SIG-M5 (cell line): ENCODE results near the gene HES6.

Experiments
- DNase-seq: peaks from one replicate; lab custom pipeline; 2025; lab: John Stamatoyannopoulos, UW

The HES6 gene

DNA sequence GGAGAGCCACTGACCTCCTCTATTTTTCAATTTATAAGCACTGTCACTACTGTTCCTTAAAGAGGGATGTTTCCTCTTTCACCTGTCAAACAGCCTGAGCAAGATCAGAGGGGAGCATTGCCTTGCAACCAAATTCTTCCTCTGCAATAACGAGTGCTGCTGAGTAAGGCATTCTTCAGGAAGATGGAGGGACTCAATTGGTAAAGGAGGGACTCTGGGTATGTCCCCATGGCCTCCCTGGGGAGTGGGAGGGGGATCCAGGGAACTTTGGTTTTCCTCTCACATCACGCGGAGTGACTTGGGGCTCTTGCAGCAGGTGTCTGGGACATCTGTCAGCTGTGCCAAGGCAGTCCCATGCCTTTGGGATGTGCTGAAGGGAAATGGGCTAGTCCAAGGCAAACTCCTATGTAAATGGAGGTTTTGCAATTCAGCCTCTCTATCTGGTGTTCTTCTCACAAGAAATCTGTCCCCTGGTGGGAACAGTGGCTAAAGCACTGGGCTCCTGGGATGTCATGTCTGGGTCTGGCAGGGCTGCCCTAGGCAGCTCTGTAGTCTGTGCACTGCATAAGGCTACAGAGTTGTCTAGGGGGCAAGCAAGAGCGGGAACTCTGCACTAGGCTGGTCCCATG, 14.4 kb upstream of the HES6 start:
- no peak for DNase-seq

DNA sequence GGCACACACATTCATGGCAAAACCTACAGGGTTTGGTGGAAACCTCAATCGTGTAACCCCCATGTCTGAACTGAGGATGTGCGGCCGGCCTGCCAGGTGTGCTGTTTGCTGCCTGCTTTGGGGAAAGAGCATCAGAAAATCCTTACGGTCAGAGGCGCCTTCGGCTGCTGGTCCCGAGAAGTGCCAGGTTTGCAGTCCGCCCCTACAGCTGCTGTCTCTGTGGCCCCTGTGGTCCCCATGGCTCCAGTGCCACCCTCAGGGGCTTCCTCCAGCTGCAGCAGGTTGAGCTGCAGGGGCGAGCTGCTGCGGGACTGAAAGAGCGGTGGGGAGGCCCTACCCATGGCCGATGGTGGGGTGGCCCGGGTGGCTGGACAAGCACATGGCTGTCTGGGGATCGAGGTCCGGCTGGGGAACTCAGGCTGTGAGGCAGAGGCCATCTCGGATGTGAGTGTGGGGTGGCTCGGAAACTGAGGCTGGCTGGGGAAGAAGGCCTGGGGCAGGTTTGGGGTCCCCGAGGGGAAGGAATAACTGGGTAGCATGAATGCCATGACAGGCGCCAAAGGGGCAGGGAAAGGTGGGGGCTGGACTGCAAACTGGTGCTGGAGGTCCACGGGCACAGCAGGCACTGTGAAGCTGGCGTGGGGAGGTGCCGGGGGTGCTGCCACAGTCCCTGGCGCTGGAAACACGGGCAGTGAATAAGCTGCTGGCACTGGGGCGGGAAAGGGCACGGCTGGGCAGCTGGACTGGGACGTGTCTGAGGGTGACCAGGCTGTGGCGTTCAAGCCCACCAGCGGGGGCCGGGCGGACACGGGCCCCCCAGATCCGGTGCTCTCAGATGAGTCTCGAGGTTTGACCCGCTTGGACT, 13.2 kb upstream of the HES6 start:
- DNase-seq: no peak

DNA sequence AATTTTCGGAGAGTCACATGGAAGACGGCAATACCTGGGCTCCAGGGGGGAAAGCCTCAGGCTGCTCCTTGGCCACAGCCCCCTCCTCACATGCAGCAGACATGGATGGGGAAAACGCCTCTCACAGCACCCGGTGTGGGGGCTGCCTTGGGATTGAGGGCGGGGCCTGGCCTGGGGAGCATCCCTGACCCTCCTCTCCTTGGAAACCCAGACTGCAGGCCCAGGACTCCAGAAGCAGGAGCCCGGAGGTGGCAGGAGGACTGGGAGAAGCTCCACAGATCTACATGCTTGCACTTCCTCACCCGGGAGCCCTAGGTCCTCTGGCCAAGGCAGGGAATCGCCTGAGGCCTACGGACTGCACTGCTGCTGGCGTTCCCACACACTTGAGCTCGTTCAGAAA, 12.1 kb upstream of the HES6 start:
- no peak for DNase-seq

DNA sequence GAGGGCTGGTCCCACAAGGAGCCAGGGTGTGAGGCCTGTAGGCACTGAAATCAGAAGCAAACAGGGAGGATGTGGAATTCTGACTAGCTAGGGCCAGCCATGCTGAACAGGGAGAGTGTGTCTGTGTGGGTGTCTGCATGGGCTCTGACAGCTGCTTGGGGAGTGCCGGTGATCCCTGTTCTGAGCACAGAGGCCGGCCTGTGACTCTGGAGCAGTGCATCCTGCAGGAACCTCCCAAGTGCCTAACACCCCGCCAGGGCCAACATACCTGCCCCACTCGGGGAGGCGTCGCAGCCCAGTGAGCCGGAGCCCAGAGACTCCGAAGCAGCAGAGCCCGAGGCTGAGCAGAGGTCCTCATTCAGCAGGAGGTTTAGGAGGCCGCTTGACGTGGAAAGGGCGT, 11.5 kb upstream of the HES6 start:
- no peak for DNase-seq

DNA sequence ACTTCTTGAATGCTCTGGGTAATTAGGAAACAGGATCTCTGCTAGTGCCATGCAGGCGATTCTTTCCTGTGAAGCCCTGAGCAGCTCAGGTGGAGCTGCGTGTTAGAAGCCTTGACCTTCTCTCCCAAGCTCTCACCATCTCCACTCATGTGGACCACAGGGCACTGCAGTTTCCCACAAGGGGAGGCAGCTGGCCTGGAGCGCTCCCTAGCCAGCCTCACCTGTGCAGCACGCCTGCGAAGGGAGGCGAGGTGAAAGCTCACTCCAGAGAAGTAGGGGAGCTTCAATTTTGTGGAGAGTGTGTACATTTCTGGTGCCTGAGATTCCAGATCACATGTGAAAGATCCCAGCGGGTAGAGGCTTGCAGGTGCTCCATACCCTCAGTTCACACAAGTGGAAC, 11.1 kb upstream of the HES6 start:
- no peak for DNase-seq

DNA sequence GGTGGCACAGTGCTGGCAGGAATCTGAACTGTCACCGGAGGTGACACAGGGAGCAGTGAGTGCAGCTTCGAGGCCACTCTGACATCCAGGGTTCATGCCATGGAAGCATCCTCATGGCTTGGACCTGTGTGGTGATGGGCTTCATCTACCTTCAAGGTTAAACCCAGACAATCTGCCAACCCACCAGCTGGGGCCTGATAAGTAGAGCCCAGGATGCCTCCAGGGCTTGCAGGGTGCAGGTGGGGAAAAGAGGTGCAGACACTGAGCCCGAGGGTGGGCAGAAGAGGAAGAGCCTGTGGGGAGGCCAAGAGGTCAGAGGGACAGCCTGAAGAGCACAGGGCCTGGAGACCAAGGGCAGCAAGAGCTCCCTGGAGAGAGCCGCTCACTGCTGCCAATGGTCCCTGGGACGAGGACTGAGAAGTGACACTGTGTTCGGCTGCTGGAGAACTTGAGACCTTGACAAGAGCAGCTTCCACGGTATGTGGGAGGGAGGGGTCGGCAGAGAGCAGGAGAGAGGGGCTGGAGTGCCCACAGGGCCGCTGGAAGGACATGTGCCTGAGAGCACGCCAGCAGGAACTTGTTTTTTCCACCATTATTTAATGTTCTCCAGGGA, 8.1 kb upstream of the HES6 start:
- DNase-seq: no peak

DNA sequence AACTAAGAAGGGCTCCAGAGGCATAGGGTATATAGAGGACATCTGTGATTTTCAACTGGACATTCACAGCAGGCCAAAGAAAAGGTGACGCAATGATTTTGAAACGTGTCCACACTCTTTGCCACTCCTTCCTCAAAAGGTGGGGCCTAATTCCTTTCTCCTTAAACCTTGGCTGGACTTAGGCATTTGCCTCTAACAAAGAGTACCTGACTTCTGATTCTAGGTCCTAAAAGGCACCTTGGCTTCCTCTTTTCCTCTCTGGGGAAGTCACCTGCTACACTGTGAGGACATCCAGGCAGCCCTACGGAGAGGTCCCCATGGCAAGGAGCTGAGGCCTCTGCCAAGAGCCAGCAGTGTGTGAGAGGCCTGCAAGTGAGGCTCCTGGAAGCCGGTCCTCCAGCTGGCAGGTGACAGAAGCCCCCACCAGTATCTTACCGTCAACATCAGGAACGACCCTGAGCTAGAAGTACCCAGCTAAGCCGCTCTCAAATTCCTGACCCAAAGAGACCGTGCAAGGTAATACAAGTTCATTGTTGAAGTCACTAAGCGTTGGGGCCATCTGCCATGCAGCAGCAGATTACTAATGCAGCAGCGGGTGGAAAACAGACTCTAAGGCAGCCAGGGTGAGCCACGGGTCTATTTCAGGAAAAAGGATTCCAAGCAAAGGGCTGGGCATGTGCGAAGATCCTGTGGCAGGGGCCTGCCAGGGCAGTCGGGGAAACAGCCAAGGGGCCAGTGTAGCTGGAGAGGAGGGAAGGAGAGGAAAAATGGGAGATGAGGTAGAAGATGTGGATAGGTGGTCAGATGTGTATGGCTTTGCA, 7.4 kb upstream of the HES6 start:
- no peak for DNase-seq

DNA sequence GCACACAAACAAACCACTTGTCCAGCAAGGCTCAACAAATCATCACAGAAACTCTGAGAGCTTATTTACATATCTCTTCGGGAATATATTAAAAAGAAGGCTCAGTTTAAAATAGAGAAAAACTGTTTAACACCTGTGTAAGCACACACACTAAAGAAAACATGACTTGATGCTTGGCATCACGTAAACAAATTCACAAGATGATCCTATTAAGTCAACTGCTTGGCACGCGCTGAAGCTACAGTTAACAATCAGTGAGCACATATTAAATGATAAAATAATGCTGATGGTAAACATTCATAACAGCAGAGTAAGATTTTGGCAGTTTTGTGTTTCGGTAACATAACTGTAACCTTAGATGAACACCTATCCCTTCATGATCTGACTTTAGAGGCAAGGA, 4.3 kb upstream of the HES6 start:
- no peak for DNase-seq

DNA sequence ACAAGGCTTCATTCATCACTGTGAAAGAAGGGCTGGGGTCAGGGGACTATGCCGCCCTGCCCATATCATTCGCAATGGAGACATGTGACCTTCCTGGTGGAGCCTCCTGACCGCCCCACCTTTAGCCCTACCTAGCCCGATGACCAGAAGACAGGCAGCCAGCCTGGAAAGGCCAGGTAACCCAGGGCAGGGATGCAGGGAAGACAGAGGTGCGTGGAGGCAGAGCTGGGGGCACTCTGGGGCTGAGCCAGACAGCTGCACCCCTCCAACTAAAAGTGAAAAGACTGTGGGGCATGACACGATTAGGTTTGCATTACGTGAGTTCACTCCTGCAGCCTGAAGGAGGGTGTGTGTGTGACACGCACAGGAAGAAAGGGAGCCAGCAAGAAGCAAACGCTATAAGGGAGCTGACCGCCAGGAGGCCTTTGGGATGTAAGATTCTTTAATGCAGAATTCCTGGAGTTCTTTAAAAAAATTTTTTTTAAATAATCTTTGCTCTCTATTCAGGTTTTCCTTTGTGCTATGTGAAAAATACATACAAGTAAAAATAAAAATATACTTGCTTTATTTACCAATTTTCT, 3.7 kb upstream of the HES6 start:
- DNase-seq: no peak

DNA sequence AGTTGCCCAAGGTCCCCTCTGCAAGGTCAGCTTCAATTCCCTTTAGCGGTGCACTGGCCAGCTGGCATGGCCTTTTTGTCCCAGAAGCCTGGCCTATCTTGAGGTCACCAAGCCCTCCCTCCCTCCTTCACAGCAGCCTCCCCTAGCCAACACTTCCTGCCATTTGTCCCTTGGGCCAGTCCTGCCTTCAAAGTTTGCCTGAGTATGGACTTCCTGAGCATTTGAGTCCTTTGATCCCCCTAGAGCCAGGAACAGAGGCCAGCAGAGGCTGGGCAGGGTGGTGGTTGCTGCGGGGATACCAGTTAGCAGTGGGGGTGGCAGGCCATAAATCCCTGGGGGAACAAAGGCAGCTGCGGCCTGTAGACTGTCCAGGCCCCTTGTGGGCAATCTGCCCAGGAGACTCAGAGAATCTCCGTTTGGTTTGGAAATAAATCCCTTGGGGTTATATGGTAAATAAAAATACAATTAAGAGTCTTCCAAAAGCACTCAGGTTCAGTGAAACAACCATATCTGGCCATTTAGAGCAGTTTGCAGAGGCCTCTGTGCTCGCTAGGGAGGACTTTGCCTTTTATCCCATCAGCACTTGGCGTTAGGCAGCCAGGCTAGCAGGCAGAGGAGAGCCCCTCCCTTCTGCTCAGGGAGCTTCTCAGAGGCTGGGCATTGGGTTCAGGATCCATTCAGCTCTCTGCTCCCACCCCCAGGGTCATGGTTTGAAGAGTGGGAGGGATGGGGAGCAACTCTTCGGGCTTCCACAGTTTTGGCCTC, 3.1 kb upstream of the HES6 start:
- DNase-seq: no peak

DNA sequence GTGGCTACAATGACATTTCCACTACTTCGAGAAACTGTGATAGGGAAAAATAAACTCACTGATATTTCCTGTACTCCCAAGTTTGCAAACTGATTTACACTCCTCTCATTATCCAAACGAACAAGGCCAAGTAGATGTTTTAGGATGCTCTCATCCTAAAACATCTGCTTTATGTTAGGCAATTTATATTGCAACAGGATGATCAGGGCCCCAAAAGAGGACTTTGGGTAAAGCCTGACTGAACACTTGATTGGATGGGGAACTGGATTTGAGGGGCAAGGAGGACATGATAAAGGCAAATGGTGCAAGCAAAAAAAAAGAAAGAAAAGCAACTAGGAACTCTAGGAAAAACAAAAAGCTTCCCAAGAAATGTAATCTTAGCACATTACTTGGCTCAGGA, 2.1 kb upstream of the HES6 start:
- DNase-seq: no peak

DNA sequence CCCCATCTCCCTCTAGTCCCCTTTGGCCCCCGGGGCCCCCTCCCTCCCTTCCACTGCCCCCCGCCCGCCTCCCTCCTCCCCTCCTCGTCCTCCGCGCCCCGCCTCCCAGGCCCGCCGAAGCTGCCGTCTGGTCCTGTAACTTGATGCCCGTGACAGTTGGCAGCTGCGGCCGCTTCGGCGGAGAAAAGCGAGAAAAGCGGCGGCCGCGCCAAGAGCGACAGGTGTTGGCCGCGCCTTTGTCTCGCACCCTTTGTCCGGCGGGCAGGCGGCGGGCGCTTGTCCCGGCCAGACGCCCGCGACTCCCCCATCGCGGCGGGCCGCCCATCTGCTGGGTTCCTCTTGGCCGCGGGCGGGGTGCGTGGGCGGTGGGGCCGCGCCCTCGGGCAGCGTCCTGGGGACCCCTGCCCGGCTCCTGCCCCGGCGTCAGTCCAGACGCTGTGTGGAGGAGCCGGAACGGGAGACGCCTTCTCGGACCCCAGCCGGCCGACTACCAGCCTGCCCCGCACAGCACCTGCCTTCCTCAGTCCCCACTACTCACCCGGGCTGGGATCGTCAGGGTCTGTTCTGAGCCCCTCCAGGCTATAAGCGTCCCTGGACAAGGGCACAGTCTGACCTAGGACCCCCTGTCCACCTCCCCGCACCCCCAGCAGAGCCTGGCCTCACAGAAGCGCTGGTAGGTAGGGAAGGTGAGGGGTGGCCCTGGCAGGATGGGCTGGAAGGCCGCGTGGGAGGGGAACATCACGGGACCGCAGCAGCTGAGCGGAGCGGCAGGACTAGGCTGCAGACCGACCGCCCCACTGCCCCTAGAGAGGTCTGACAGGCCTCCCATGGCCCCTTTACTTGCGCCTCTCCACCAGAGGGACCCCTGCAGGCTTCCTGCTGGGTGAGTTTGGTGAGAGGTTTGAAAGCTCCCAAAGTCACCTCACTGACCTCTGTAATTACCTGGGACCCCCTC, 1.2 kb upstream of the HES6 start:
- DNase-seq: no peak

DNA sequence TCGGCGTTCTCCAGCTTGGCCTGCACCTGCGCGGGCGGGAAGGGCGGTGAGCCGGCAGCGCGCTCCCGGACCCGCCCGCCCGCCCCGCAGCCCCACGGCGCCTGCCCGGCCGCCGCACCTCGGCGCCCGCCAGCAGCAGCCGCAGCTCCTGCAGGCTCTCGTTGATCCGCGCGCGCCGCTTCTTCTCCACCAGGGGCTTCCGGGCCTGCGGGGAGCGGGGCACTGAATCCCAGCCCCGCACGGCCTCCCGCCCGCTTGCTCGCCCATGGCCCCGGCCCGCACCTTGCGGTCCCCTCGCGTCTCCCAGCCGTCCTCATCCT, 335 bp downstream of the HES6 start:
- DNase-seq: no peak

DNA sequence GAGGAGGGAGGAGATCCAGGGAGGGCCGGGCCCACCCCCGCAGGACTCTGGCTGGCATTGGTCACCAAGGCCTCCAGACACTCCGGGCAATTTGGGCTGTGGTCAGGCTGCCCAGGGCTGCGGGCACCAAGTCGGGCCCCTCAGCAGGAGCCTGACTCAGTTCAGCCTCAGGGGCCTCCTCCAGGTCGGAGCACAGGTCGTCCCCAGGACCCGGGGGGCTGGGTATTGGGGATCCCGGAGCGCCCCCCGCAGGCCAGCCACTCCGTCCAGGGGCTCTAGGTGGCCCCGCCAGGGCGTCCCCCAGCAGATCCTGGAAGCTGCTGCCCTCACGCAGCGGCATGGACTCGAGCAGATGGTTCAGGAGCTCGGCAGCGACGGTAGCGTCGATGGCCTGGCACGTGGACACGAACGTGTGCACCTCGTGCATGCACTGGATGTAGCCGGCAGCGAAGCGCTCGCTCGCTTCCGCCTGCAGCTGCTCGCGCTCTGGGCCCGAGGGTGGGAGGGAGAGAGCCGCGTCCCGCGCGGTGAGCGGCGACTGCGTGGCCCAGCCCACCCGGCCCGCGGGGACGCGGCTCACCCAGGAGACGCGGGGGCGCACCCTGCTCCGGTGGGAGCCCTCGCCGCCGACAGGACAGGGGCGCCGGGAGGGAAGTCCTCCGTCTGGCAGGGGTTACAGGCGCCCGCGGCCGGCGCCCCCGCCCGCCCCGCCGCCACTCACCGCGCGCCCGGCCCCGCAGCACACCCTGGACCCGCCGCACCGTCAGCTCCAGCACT, 884 bp downstream of the HES6 start:
- DNase-seq: no peak

DNA sequence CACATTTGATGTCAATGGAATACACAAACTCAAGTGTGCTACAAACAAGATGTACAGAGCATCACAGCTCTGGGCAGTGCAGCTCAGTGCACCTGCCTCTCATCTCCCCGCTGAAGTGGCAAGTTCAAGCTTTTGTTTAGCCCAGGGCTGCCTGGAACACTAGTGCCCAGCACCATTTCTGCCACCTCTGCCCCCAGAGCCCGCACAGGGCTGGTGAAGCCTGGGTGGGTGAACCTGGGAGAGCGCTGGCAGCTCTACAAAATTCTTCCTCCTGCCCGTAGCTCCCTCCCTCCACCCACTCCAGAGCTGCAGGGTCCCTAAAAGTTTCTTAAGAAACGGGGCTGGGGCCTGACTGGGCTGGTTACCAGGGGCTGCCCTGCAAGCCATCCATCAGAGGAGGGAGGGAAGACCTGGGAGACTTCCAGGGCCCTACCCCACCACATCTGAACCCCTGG, 1.5 kb downstream of the HES6 start:
- DNase-seq: no peak

DNA sequence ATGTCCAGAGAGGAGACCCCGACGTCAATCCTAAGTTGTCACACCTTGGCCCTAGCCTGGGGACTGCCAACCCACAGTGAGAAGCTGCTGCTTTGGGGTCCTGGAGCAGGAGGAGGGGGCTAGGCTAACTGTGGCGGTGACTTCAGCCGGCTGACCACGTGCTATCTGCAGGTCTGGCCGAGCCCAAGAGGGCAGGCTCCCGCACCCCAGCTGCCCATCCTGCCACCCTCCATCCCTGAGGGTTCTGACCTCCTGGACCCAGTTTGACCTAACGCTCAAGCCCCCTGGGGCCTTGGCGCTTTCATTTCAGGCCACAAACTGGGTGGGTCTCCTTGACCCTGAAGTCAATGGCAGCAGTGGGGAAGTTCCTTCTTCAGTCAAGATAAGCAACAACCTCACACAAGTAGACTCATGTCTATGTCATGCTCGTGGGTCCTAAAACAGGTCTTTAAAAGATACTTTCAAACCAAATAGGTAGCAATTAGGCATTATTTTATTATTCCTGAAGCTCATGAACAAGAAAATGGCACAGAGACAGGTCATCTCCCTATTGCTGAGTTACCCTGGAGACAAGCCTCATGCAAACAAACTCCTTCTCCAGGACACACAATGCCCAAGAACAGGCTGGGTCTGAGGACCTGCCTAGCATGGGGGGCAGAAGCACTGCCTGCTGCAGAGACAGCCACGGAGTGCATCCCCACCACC, 2.3 kb downstream of the HES6 start:
- DNase-seq: no peak

DNA sequence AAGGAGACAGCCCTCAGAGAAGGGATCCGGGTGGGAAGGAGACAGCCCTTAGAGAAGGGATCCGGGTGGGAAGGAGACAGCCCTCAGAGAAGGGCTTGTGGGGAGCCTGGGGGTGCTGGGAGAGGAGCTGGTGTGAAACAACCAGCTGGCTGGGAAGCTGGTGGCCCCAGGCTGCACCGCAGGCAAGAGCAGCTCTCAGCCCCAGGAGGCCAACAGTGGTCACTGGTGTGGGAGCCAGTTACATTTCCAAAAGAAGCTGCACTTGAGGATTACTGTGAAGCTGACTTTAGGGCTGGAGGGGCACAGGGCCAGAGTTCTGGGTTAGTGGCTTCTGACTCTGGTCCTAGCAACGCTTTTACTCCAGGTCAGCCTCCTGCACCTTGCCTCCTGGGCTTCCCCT, 3.3 kb downstream of the HES6 start:
- no peak for DNase-seq

DNA sequence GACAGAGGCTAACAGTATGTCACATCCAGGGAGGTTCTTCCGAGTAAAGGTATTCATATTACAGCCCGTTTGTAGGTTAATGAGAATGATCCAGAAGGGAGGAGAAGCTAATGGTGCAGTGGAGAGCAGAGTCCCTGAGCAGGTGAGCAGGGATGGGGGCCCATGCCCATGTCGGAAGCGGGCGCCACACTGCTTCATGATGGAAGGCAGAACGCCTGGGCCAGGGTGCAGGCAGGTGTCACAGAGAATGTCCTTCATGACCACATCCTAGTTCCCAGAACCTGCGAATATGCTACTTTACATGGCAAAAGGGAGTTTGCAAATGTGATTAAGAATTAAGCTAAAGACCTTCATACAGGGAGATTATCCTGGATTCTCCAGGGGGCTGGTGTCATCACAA, 4.0 kb downstream of the HES6 start:
- no peak for DNase-seq

DNA sequence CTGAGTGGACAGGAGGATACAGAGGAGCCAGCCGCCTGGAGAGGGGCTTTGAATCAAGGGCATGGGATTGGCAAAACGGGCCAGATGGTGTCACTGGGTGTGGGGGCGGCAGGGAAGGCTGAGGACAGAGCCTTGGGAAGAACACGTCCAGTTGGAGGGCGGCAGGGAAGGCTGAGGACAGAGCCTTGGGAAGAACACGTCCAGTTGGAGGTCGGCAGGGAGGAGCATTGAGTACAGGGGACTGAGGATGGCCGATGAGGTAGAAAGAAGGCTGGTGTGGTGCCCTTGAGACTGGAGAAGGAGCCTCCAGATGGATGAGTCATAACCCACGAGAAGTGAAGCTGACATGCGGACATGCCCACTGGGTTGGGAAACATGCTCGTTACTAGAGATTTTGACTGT, 4.5 kb downstream of the HES6 start:
- DNase-seq: no peak
